AG09319 (cell line): ENCODE measurements around the gene NQO2.
"Not testable (repeated sequence)": the region's sequence is repeated elsewhere in the genome, so short reads cannot be mapped to it uniquely, and the experiment has no call there.

ENCODE experiments used
- DNase-seq: peaks from one replicate; pipeline ENCODE4 v3.0.0-alpha.2; 2010; ENCODE audit warnings: low read depth; ENCODE audit errors: extremely low read depth
- TF ChIP-seq, protein P1 (sequence below): IDR thresholded peaks from 2 replicates; pipeline ENCODE4 v1.5.1; 2011; ENCODE audit warnings: low read depth, mild to moderate bottlenecking, inconsistent platforms, low read length, moderate library complexity

Gene NQO2

DNA sequence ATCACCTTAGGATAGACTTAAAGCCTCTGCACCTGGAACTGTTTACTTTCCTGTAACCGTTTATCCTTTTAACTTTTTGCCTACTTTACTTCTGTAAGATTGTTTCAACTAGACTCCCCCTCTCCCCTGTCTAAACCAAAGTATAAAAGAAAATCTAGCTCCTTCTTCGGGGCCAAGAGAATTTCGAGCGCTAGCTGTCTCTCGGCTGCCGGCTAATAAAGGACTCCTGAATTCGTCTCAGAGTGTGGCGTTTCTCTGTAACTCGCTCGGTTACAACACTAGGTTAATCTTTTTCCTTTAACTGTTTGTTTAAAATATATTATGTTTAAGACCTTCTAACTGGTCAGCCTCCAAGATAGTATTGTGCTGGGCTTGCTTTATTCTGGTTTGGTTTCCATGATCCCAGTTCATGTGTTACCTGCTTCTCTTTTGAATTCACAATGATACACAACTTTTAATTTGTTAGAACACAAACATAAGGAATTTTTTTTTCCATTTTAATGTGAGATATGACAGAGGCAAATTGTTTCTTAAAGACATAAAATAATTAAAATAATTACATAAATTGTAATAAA is 8.7 kb upstream of the NQO2 start:
- TF ChIP-seq, protein P1, sequence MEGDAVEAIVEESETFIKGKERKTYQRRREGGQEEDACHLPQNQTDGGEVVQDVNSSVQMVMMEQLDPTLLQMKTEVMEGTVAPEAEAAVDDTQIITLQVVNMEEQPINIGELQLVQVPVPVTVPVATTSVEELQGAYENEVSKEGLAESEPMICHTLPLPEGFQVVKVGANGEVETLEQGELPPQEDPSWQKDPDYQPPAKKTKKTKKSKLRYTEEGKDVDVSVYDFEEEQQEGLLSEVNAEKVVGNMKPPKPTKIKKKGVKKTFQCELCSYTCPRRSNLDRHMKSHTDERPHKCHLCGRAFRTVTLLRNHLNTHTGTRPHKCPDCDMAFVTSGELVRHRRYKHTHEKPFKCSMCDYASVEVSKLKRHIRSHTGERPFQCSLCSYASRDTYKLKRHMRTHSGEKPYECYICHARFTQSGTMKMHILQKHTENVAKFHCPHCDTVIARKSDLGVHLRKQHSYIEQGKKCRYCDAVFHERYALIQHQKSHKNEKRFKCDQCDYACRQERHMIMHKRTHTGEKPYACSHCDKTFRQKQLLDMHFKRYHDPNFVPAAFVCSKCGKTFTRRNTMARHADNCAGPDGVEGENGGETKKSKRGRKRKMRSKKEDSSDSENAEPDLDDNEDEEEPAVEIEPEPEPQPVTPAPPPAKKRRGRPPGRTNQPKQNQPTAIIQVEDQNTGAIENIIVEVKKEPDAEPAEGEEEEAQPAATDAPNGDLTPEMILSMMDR = no peak
- no peak for DNase-seq

DNA sequence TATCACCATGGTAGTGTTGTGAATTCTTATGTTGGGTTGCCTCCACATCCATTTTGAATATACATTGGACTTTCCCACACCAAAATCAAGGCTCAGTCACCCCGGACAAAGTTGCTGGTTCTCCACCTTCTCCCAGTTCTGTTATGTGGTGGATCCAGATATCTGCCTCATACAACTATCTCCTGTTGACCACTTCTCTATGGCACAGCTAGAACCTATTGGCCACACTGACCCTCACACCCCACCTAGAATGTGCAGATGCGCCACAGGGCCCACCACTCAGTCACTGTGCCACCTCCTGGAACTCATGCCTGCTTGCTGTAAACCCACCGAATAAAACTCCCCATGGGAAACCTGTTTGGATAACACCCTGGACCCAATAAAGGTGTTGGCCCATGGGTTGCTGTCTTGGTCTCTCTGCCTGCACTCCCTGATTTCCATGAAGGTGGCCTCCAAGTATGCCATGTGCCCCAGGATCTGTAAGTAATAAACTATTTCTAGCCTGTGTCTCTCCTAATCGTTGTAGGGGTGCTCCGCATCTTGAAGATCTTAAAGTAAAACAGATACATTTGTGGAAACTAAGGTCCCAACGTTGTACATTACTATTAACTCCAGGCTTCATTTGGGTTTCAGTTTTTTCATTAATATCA is 7.2 kb upstream of the NQO2 start:
- DNase-seq = no peak
- TF ChIP-seq, protein P1 = no peak

DNA sequence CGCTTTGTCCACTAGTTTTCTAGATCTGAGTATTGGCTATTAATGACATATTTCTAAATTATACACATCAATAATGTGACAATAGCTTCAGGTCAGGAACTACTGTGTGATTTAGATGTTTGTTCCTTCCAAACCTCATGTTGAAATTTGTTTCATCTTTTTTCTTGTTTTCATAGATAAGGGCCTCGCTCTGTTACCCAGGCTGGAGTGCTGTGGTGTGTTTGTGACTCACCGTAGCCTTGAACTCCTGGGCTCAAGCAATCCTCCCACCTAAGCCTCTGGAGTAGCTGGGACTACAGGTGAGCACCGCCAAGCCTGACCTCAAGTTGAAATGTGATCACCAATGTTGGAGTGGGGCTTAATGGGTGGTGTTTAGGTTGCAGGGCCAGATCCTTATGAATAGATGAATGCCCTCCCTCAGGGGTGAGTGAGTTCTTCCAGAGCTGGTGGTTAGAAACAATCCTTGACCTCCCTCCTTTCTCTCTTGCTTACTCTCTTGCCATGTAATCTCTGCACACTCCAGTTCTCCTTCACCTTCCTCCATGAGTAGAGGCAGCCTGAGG is 5.9 kb upstream of the NQO2 start:
- no peak for DNase-seq
- TF ChIP-seq, protein P1 = no peak

DNA sequence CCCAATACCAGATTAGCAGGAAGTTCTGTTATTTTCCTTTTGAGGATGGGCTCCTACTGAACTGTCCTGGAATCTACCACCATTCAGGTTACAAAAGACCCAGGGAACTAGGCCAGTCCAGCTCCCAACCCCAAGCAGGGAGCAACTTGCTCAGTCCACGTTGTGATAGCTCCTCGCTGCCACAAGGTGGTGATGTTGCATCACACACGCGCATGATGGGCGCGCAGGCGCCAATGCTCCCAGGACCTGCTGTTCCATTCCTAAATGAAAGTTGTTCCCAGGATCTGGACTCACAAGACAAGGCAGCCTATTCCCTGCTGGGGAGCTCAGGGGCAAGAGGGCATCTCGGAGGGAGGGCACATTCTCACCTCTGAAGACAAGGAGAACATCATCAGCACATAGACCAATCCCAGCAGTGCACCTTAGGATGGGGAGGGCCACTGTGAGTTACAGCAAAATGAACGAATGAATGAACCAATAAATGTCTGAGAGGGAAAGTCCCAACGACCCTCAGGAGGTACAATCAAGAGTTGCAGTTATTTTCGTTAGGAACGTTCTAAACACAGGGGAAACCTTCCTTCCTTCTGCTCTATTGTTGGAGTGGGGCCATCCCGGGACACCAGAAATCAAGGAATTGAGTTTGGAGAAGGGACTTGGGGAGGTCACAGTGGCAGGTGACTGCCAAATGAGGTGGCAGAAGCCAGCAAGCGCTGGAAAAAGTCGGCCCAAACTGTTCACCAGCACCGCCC is 1.3 kb upstream of the NQO2 start:
- TF ChIP-seq, protein P1 = peak; percentile 27
- DNase-seq = not testable (repeated sequence)

DNA sequence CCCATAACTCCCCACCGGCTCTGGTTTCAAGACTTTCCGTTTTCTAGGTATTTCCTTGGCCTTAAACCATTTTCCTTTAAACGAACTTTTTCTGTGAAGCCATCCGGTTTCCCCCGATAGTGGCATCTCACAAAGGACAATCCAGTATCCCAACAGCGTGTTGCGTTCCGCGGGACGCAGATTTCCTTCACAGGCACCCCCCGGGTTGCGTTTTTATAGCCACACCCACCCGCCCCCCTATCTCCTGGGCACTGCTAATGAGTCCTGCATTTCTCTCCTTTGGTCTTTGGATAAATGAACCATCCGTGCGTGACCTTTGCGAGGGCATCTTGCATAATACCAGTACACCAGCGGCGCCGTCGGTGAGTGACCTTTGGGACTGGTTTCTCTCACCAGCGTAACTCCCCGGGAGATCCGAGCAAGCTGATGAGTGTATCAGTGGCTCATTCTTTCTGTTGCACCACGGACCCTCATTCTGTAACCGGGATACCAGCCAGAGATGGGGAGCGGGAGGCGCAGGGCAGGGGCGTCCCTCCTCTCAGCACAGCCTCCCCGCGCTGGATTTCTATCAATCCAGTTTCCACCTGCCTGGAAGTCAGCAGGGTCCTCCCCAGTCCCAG is 586 bp upstream of the NQO2 start:
- TF ChIP-seq, protein P1 = no peak
- DNase-seq = no peak

DNA sequence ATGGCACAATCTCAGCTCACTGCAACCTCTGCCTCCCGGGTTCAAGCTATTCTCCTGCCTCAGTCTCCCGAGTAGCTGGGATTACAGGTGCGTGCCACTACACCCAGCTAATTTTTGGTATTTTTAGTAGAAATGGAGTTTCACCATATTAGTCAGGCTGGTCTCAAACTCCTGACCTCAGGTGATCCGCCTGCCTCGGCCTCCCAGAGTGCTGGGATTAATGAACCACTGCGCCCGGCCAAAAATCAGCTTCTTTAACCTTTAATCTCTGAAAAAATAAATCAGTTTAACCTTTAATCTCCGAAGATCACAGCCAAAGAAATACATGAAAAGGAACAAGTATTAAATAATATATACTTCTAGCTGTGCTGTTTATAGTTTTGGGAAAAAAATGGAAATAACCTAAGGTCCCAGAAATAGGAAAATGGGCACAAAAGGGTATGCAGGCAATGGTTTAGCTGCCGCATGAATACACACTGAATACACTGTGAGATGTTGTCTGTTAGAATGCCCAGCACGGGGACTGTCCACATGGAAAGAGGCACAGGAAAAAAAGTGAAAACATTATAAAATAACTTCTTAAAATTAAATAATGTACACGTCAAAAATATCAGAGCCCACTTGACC is 1.6 kb downstream of the NQO2 start:
- TF ChIP-seq, protein P1 = no peak
- no peak for DNase-seq
